CD4-positive, alpha-beta T cell treated with Interleukin-2 at 100 ng/mL for 4 hours (primary cell): ENCODE results near the gene KRTAP10-4.
"Not testable (repeated sequence)": the region's sequence is repeated elsewhere in the genome, so short reads cannot be mapped to it uniquely, and the experiment has no call there.

ENCODE experiments used
- DNase-seq: peaks from one replicate; pipeline ENCODE4 v3.0.0-alpha.2; 2020; ENCODE audit warnings: low spot score

The KRTAP10-4 gene, protein sequence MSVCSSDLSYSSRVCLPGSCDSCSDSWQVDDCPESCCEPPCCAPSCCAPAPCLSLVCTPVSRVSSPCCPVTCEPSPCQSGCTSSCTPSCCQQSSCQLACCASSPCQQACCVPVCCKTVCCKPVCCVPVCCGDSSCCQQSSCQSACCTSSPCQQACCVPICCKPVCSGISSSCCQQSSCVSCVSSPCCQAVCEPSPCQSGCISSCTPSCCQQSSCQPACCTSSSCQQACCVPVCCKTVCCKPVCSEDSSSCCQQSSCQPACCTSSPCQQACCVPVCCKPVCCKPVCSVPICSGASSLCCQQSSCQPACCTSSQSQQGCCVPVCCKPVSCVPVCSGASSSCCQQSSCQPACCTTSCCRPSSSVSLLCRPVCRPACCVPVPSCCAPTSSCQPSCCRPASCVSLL

DNA sequence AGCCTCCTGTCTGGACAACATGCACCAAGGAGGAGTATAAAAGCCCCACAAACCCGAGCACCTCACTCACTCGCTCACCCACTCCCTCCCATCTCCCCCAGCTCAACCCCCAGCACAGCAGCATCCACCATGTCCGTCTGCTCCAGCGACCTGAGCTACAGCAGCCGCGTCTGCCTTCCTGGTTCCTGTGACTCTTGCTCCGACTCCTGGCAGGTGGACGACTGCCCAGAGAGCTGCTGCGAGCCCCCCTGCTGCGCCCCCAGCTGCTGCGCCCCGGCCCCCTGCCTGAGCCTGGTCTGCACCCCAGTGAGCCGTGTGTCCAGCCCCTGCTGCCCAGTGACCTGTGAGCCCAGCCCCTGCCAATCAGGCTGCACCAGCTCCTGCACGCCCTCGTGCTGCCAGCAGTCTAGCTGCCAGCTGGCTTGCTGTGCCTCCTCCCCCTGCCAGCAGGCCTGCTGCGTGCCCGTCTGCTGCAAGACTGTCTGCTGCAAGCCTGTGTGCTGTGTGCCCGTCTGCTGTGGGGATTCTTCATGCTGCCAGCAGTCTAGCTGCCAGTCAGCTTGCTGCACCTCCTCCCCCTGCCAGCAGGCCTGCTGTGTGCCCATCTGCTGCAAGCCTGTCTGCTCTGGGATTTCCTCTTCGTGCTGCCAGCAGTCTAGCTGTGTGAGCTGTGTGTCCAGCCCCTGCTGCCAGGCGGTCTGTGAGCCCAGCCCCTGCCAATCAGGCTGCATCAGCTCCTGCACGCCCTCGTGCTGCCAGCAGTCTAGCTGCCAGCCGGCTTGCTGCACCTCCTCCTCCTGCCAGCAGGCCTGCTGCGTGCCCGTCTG is at the start of gene KRTAP10-4:
Gene KRTAP10-4 (plus strand): TSS at position 100 of the 827 bp plus-strand sequence. CDS start 30 bp downstream, at position 130.
- DNase-seq = not testable (repeated sequence)

DNA sequence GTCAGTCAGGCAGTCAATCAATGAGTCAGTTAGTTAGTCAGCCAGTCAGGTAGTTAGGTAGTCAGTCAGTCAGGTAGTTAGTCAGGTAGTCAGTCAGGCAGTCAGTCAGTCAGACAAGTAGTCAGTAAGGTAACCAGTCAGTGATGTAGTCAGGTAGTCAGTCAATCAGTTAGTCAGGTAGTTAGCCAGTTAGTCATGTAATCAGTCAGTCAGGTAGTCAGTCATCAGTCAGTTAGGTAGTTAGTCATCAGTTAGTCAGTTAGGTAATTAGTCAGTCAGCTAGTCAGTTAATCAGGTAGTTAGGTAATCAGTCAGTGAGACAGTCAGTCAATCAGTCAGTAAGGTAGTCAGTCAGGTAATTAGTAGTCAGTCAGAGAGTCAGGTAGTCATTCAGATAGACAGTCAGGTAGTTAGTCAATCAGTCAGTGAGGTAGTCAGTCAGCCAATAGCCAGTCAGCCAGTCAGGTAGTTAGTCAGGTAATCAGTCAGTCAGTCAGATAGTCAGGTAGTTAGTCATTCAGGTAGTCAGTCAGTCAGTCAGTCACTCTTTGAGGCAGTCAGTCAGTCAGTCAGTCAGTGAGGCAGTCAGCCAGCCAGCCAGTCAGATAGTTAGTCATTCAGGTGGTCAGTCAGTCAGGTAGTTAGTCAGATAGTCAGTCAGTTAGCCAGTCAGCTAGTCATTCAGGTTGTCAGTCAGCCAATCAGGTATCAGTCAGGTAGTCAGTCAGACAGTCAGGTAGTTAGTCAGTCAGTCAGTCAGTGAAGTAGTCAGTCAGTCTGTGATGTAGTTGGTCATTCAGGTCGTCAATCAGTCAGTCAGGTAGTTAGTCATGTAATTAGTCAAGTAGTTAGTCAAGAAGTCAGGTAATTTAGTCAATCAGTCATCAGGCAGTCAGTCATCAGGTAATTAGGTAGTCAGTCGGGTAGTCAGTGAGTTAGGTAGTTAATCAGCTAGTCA is 48.8 kb upstream of the KRTAP10-4 start:
- DNase-seq = no peak

DNA sequence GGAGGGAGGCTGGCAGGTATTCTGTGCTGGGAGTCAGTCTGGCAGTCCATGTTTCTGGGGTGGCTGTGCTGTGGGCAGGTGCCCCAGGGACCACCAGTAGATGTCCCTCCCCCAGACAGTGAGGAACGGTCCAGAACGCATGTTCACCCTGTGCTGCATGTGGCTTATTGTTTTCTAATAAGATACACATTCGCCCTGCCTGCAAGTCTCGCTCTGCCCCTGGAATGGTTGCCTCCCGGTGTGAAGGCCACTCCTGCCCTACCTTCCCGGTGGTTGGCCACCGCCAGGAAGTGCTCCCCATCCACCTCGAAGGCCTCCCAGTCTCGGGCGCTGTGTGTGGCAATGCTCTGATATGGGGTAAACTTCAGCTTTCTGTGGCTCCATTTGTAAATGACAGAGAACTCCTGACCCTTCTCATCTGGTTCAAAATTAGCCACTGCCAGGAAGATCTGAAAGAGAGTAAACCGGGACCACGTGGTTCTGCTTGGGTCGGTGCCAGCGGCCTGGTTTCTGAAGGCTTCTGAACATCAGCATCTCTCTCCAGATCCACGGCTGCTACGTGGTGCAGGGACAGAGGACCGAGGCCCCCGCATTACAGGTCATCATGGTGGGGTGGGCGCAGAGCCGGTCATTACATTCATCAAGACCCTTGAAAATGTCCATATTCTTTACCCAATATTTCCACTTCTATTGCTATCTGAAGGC is 48.0 kb upstream of the KRTAP10-4 start:
- DNase-seq = no peak

DNA sequence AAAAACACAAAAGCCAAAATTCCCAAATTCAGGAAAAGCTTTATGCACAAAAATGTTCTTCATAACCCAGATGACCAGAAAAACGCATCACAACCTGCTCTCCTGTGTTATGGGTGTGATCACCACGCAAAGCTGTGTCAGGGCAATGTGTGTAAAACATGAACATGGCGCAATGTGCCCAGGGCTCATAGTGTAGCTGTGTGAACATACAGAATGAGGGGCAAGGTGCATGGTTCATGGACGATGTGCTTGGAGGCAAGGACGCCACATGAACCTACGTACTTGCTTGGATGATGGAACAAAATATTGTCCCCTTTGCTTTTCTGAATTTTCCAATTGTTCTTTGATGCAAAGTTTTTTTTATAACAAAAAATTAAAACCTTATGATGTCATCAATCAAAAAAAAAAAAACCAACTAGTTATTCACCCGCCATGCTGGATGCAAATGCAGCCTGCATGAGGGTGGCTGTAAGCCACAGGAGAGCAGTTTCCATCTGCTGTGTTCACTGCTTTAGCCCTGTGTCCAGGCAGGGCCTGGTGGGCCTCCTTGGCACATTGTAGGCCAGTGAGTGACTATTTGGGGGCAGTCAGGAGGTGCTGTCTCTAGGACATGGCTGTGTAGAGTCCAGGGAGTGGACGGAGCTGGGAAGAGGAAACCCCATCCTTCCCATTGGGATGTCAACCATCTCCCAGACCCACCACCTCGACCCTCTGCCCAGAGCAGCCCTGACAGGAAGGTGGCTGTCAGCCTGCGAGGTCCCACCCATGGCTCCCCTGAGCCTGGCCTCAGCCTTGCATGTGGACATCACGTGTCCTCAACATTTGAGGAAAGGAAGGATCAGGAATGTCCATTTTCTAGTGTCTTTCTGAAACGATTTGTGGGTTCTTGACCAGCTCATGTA is 47.2 kb upstream of the KRTAP10-4 start:
- no peak for DNase-seq

DNA sequence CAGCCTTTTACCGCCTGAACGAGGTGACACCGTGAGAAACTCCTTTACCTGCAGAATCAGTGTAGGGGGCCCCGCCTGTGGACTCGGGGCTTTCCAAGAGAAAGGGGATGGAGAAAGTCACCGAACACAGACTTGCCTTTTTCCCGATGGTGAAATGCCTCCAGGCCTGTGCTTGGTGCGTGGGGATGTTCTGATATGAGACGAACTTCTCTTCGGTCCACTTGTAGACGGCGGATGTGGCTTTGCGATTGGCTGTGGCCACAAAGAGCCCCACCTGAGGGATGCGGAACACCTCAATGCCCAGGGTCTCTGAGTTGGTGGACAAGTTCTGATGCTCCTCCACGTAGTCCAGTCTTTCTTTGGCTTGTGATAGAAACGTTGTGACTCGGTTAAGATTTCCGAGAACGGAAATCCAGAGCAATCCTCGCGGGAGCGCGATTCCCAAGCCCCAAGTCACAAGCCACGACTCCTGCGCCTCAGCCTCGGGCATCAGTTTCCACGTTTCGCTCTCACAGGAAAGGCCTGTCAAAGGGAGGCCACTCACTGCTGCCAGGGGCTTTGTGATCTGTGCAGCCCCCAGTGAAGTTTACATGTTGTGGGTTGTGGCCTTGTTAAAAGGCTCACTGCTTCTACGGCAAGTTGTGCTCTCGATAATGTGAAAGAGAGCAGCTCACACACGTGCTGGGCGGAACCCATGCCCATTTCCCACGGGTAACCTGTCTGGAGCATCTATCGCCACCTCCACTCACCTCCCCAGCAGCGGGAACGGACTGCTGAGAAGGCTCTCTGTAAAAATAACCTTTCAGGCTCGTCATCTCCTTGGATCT is 46.2 kb upstream of the KRTAP10-4 start:
- DNase-seq = no peak

DNA sequence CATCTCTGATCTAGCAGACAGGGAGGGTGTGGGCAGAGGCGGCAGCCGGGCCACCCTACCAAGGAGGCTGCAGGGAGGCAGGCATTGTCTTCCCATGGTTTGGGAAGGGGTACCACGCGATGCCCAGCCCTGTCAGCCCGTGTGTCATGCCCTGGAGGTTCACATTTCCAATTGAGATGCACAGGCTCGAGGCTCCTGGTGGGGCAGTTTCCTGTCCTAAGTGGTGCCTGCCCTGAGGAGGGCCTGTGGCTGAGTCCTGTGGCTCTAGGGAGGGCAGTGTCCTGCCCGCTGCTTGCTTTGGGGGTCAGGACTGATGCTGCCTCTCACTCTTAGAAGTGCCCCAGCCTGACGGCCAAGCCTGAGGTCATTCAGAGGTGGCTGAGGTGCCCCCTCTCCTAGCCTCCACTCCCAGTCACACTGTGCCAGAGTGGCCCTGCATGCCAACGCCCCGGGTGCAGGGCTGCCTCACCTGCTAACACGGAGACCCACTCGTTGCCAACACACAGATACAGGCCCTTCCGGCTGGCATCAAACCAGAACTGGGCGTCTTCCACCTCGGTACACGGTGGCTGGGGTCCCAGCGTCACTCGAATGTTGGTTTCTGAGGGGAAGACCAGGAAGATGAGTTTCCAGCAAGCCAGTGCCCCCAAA is 45.4 kb upstream of the KRTAP10-4 start:
- no peak for DNase-seq

DNA sequence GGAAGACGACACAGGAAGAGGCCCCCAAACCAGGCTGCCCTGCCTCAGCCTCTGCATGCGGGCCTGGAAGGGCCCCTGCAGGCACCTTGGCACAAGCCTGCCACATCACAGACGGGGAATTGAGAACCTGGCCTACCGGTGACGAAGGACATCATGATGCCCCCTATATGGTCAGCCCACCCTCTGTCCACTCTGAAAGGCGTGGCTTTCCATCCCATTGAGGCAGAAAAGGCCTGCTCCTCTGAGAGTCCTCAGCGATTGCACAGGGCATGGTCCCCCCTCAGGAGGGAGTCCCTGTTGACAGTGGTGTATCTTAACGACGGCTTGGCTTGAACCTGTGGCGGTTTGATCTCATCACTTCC is 44.9 kb upstream of the KRTAP10-4 start:
- no peak for DNase-seq

GRCh38 chr21:44529011-44529421 is 44.5 kb upstream of the KRTAP10-4 start:
- no peak for DNase-seq

DNA sequence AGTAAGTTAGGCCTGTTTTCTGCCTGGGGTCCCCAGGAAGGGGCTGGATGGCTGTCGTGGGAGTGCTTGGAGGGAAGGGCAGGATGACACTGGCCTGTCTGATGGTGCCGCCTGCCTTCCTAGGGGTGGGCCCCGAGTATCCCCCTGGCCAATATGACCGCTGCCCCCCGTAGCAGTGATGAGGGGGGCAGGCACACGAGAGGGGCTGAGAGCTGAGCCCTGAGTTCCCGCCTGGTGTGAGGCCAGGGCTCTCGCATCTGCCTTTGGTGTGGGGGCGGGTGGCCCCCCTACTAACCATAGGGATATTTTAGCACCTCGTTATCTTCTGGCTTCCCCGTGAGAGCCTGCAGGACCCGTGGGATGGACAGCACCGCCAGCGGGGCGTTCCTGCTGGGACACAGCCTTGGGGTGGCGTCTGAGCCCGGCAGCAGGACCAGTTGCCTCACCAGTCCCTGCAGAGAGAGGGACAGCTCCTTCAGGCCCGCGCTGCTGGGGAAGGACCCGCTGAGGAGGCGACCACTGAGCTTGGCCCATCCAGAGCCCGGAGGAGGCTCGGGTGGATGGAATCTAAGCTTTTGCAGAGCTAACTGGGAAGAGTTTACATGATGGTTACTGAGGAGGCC is 43.9 kb upstream of the KRTAP10-4 start:
- no peak for DNase-seq

GRCh38 chr21:44530221-44530902 is 43.2 kb upstream of the KRTAP10-4 start:
- no peak for DNase-seq

GRCh38 chr21:44530903-44531605 is 42.5 kb upstream of the KRTAP10-4 start:
- DNase-seq = no peak

- DNase-seq = no peak
Measured at GRCh38 chr21:44531606-44532564, 41.6 kb upstream of the KRTAP10-4 start.

GRCh38 chr21:44532712-44533111 is 40.8 kb upstream of the KRTAP10-4 start:
- DNase-seq = no peak

DNA sequence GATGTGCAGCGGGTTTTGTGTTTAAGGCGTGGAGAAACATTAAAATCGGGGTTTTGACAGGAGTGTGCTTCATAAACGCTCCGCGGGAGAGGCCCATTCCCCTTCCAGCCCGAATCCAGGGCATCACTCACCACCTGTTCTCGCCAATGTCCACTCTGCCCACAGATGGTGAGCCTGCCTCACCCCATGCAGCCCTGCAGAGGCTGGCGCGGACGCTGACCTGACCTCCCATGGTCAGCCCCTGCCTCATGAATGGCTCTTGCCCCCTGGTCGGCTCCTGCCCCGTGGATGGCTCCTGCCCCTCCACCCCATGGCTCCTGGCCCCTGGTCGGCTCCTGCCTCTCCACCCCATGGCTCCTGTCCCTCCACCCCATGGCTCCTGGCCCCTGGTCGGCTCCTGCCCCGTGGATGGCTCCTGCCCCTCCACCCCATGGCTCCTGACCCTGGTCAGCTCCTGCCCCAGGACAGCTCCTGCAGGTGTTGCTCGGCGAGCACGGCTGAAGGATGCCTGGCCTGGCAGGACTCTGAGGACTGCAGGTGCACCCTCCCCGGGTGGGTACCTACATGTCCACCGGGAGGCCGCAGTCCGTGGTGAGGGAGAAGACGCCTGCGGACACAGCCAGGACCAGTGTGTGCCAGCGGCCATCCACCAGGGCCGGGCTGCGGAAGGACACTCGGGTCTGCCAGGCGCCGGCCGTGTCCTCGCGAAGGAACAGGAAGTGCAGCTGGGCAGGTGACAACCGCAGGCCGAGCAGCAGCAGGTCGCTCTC is 40.2 kb upstream of the KRTAP10-4 start:
- DNase-seq = no peak
